ENCODE data around the gene ZEB1. TPM values are rescaled to one million over a fixed set of nuclear protein-coding genes. Genes with fewer than 3 reads are reported as not detected.

ZEB1 gene
- total and polyA plus RNA-seq, 2 of the 13 experiments (the other 11 are each of a cell fraction or from before 2014, with no cell fraction given), result 9.6 to 18.0 TPM

- no peak for FAIRE-seq
- no peak for TF ChIP-seq MATR3 (CRISPR knock-in tag; IDR thresholded peaks at IDR 0.05)
- TF ChIP-seq ZNF674 (CRISPR knock-in tag; IDR thresholded peaks at IDR 0.05; ENCODE audit: low read depth), result no peak
- in situ Hi-C loops (cut with HindIII; ENCODE audit: extremely low pct_ligation_motif_present, low pct_unique_long_range_greater_than_20kb) (no loop called here), intact Hi-C loops (cut with micrococcal nuclease; ENCODE audit: unreplicated experiment) (no loop called here)
- Histone ChIP-seq H3K27ac (ENCODE audit: extremely low read length, insufficient read depth, low read length) (no peak overlapping the region), H3K9ac (ENCODE audit: insufficient read depth, low read depth, low read length) (no peak overlapping the region), H3K4me1 (ENCODE audit: insufficient read depth, low read length) (no peaks in the 10 kb centered on the region), H4K20me1 (ENCODE audit: insufficient read depth, low read length) (no peaks in the 10 kb centered on the region), H3K36me3 (replicated peaks in 1 of 2; ENCODE audit: control insufficient read depth in 1 of 2, insufficient read depth in 2 of 2, low read length in 2 of 2) (no peaks in the 10 kb centered on the region), H3K9me3 (ENCODE audit: low read length) (peaks cover 5% of the 10 kb centered on the region; the same call in 1 of the 2 replicates), H2AFZ (ENCODE audit: low read length) (no peak overlapping the region), H3K4me3 (replicated peaks in 1 of 3; ENCODE audit: insufficient read depth in 1 of 3, low read depth in 2 of 3, low read length in 3 of 3) (no peak overlapping the region), H3K4me2 (ENCODE audit: low read depth, low read length) (no peak overlapping the region), H3K27me3 (ENCODE audit: control insufficient read depth in 1 of 2, insufficient read depth in 2 of 2, low read length in 2 of 2) (no peaks in the 10 kb centered on the region), H3K79me2 (ENCODE audit: insufficient read depth, low read length) (no peaks in the 10 kb centered on the region)
- 97% methylated on average over 1 of the region's 1 CpG for WGBS (ENCODE audit: low lambda C conversion rate)
- no peak for ATAC-seq
- CTCF ChIA-PET (ENCODE audit: low intra/inter-chr PET ratio, low total read pairs), result no interaction called here
- POLR2A ChIA-PET, result no interaction called here
- no TSS peak for BruUV-seq (replicated peaks)
- DNase-seq (ENCODE audit: low spot score), result no peak
Observed at GRCh38 chr10:31477584-31477983, 158.6 kb downstream of the ZEB1 start.

GRCh38 chr10:31479752-31480151 lies 160.7 kb downstream of the ZEB1 start:
- CTCF ChIA-PET (ENCODE audit: low intra/inter-chr PET ratio, low total read pairs), result no interaction called here
- no peak for FAIRE-seq
- H3K79me2 ChIP-seq (ENCODE audit: insufficient read depth, low read length), result no peaks in the 10 kb centered on the region
- TF ChIP-seq ZNF770 (CRISPR knock-in tag; IDR thresholded peaks at IDR 0.05) (no peak), ZNF296 (CRISPR knock-in tag; conservative IDR thresholded peaks at IDR 0.05) (no peak), ZXDC (CRISPR knock-in tag; IDR thresholded peaks at IDR 0.05) (no peak), FIP1L1 (IDR thresholded peaks at IDR 0.05; ENCODE audit: borderline replicate concordance, insufficient read depth, low read depth, low read length) (no peak), SRSF1 (optimal IDR thresholded peaks at IDR 0.05; ENCODE audit: low read depth, low read length) (no peak), JUND (CRISPR knock-in tag; IDR thresholded peaks at IDR 0.05) (no peak), ZNF768 (CRISPR knock-in tag; IDR thresholded peaks at IDR 0.05) (no peak), FOSL1 (CRISPR knock-in tag; IDR thresholded peaks at IDR 0.05; ENCODE audit: borderline replicate concordance) (no peak), CC2D1A (CRISPR knock-in tag; IDR thresholded peaks at IDR 0.05) (no peak), CHD4 (IDR thresholded peaks at IDR 0.05; ENCODE audit: borderline replicate concordance, low read length) (no peak), CBFB (CRISPR knock-in tag; IDR thresholded peaks at IDR 0.05) (no peak), ZNF703 (CRISPR knock-in tag; IDR thresholded peaks at IDR 0.05; ENCODE audit: borderline replicate concordance) (no peak), ZNF331 (CRISPR knock-in tag; IDR thresholded peaks at IDR 0.05) (no peak)
- TF ChIP-seq, protein P1, sequence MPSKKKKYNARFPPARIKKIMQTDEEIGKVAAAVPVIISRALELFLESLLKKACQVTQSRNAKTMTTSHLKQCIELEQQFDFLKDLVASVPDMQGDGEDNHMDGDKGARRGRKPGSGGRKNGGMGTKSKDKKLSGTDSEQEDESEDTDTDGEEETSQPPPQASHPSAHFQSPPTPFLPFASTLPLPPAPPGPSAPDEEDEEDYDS (CRISPR knock-in tag; IDR thresholded peaks at IDR 0.05), result no peak

More at GRCh38 chr10:31479752-31480151, 160.7 kb downstream of the ZEB1 start:
- Histone ChIP-seq H3K9ac (ENCODE audit: insufficient read depth, low read depth, low read length) (no peak overlapping the region), H3K9me3 (ENCODE audit: low read length) (peaks cover 5% of the 10 kb centered on the region; the same call in 1 of the 2 replicates), H3K36me3 (replicated peaks in 1 of 2; ENCODE audit: control insufficient read depth in 1 of 2, insufficient read depth in 2 of 2, low read length in 2 of 2) (no peaks in the 10 kb centered on the region), H3K4me3 (replicated peaks in 1 of 3; ENCODE audit: insufficient read depth in 1 of 3, low read depth in 2 of 3, low read length in 3 of 3) (no peak overlapping the region), H3K4me1 (ENCODE audit: insufficient read depth, low read length) (no peaks in the 10 kb centered on the region), H4K20me1 (ENCODE audit: insufficient read depth, low read length) (no peaks in the 10 kb centered on the region), H2AFZ (ENCODE audit: low read length) (no peak overlapping the region), H3K27ac (ENCODE audit: extremely low read length, insufficient read depth, low read length) (no peak overlapping the region), H3K4me2 (ENCODE audit: low read depth, low read length) (no peak overlapping the region), H3K27me3 (ENCODE audit: control insufficient read depth in 1 of 2, insufficient read depth in 2 of 2, low read length in 2 of 2) (no peaks in the 10 kb centered on the region)
- ATAC-seq (no peak), DNase-seq (ENCODE audit: low spot score) (no peak)
- intact Hi-C loops (cut with micrococcal nuclease; ENCODE audit: unreplicated experiment) (no loop called here), in situ Hi-C loops (cut with HindIII; ENCODE audit: extremely low pct_ligation_motif_present, low pct_unique_long_range_greater_than_20kb) (loop anchor here (10.0 kb wide), 1 partner anchor 695 kb away; no protein-coding TSS in a partner anchor)
- no TSS peak for BruUV-seq (replicated peaks)
- POLR2A ChIA-PET, result no interaction called here
